ENCODE data around the gene DLG5.

Gene DLG5

DNA sequence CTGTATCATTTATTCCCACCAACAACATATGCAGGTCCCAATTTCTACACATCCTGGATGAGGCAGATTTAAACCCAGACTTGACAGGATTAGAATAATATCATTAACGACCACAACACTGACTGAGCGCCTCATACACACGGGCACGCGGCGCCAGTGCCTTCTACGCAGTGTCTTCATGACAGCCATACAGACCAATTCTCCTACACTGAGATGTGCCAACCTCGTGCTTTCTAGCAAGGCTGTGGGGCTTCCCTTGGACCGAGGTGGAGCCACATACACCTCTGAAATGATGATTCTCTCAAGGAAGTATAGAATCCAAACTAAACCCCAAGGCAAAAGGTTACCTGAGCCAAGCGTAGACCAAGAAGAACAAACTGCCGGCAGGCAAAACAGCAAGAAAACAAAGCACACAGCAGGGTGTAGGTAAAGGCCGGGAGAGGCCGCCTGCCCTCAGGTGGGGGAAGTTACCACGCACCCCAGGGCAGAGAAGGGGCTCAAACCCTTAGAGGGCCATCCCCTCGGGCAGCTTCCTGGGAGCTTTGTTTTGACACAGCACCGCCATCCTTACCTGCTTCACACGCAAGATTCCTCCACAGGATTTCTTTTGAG lies 75.8 kb downstream of the DLG5 start:
- in situ Hi-C loops (cut with MboI; ENCODE audit: low sequenced_read_pairs), result no loop called here

DNA sequence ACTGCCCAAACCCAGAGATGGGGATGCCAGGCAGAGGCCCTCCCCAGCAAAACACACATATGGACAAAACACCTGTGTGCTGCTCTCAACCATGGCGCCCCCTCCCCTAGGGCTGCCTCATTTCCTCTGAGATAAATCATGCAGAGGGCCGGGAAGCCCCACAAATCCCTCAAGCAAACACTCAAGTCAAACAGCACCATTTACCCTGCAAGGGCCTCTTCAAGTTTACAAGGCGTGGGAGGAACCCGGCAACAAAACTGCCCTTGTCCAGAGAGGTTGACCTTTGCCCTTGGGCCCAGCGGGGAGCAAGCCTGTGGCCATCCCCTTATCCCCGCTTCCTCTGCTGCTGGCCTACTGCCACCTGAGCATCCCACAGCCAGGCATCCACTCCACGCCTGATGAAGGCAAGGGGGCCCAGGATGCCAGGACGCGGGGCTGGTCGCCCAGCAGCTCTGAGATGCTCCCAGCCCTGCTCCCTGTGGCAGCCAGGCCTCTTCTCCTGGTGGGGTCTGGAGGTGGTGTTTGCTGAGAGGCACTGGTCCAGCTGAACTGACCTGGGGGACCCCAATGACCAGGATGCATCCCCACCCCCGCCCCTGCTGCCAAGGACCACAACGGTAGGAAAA lies 77.4 kb downstream of the DLG5 start:
- in situ Hi-C loops (cut with MboI; ENCODE audit: low sequenced_read_pairs), result no loop called here

DNA sequence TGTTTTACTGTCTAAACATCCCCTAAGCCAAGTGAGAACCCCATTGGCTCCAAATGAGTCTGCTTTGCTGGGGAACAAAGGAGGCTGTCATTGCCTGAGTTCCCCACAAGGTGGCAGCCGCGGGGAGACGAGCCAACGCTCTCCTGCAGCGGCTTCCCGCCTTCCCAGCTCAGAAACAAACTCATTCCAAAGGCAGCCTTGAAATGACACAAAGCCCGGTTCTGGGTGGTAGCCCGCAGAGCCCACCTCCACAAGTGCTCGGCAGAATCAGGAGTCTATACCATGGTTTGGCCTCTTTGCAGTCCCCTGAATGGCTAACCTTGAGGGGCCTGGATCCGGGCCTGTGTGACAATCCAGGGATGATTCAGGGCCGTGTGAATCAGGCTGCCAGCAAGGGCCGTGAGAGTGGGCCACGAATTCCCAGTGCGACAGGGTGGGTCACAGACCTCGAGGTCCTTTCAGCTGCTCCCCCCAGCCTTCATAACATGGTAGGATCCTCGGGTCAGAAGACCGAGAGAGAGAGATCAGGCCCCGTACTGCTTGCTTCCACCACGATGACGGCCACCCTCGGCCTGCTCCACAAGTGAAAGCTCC lies 79.7 kb downstream of the DLG5 start:
- in situ Hi-C loops (cut with MboI; ENCODE audit: low sequenced_read_pairs), result no loop called here

DNA sequence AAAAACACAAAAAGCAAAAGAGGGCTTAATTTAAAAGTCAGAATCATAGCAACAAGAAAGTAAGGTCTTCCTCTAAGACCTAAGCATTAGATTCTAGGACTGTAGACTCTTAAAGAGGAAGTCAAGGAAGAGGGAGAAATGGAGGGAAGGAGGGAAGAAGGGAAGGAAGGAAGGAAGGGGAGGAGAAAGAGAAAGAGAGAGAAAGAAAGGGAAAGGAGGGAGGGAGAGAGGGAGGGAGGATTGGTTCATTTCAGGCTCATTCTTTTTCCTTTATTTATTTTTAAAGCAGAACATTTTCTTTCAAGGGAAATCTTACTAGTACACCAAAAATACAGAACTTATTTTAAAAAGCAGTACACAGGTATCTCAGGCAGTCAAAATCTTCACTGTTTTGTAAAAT lies 81.1 kb downstream of the DLG5 start:
- in situ Hi-C loops (cut with MboI; ENCODE audit: low sequenced_read_pairs), result no loop called here

DNA sequence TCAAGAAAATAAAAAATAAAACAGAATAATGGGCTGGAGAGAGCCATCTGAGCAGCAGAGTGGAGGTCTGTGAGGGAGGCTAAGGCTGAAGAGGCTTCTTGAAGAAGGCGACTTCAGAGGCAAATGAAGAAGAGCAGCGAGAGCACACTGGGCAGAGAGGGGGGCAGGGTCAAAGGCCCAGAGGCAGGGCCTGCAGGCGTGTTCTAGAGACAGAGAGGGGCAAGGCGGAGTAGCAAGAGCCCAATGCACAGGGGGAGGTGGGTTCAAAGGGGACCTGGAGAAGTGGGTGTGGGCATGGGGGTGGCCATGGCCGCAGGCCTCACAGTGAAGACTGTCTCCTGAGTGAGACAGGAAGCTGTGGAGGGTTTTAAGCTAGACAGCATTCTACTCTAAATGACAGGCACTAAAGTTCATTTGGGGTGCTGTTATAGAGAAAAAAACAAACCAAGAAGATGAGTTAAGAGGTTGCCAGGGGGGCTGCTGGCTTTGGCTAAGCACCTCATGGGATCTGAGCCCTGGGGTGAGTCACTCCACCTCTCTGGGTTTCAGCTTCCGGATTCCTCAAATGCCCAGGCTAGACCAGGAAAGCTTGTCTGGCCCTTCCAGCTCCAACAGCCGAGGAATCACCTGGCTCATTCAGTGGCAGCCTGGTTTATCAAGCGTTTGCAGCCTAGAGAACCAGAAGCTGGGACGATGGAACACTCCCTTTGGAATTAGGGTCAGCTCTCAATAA lies 81.7 kb downstream of the DLG5 start:
- in situ Hi-C loops (cut with MboI; ENCODE audit: low sequenced_read_pairs), result no loop called here

DNA sequence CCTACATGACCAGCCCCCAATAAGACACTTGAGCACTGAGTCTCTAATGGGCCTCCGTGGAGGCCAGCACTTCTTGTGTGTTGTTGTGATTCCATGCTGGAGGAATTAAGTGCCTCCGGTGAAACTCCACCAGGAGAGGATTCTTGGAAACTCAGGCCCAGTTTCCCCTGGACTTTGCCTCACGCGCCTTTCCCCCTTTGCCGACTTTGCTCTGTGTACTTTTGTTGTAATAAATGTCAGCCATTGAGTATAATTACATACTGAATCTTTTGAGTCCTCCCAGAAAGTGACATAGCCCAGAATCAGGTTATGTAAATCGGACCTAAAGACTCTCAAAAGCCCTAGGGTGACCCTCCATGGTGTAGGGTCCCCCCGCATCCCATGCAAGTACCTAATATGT lies 82.4 kb downstream of the DLG5 start:
- in situ Hi-C loops (cut with MboI; ENCODE audit: low sequenced_read_pairs), result no loop called here

DNA sequence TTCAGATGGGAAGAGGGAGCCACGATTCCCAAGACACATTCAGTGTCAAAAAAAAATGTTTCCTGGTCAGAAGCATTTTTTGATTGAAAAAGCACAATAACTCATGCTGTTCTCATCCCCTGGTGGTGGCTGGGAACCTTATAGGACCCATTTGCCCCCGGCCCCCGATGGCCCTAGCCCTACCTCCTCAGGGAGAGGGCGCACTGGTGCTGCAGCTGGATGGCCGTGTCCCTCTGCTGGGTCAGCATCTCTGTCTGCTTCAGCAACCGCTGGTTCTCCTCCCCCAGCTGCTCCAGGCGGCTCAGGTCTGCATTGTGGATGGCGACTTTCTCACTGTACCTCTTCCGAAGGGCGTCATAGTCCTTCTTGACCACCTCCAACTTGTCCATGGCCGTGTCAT lies 83.3 kb downstream of the DLG5 start:
- in situ Hi-C loops (cut with MboI; ENCODE audit: low sequenced_read_pairs), result no loop called here

DNA sequence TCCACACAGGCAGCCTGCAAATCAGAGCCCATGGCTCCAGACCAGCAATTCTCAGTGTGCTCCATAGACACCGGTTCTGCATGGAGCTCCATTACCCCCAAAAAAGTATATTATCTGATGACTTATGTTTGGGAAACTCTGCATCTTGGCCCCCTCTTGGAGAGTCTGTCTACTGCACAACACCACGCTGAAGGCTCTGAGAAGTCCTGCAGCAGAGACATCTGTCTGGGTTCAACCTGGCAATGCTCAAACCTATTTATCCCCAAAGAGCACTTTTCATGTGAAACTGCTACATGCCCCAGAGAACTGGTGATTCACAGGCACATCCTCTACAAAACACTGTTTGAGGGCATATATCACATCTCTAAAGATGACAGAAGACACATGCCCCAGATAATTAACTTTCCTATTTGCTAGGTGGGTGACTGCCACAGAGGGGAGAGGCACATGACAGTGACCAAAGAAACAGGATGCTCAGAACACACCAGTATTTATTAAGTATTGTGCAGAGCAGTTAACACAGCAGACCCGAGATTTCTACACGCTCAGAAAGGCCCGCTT lies 83.8 kb downstream of the DLG5 start:
- in situ Hi-C loops (cut with MboI; ENCODE audit: low sequenced_read_pairs), result no loop called here

DNA sequence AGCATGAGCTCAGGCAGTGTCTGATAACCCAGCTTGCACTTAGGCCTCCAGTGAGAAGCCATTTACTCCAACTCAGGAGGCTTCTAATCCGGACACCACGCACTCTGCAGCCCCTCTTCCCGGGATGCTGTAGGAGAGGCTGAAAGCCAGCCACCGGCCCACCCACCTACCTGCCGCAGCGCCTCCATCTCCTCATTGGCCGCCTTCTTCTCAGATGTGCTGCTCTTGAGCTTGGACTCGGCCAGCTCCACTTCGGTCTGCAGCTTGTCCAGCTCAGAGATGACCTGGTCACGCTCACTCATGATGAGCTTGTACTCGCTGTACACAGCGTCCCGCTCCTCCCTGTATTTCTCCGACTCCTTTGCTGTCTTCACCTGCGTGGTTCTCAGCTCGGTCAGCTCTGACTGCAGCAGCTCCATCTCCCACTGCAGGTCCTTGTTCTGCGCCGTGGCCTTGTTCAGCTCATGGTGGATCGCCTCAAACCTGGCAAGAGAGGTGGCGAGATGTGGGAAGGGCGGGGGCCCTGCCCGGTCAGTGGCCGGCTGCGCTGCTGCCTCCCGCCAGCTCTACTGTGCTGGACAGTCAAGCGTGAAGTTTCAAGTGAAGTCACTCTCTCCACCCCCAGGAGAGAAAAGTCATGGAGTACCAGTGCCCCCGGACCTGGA lies 84.7 kb downstream of the DLG5 start:
- in situ Hi-C loops (cut with MboI; ENCODE audit: low sequenced_read_pairs), result no loop called here

DNA sequence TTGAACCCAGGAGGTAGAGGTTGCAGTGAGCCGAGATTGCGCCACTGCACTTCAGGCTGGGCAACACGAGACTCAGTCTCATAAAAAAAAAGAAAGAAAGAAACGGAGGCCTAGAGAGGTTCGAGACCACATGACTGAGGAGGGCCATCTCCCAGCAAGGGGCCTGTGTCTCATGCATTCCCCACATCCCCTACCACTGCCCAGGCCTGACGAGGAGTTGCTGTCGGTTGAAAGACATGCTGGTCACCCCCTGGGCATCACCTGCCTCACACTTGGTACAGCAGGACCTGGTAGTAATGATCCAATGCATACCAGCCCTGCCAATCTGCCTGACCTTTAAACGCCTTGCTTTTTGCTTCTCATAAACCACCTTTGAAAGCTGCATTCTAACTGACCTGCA lies 85.9 kb downstream of the DLG5 start:
- in situ Hi-C loops (cut with MboI; ENCODE audit: low sequenced_read_pairs), result no loop called here

DNA sequence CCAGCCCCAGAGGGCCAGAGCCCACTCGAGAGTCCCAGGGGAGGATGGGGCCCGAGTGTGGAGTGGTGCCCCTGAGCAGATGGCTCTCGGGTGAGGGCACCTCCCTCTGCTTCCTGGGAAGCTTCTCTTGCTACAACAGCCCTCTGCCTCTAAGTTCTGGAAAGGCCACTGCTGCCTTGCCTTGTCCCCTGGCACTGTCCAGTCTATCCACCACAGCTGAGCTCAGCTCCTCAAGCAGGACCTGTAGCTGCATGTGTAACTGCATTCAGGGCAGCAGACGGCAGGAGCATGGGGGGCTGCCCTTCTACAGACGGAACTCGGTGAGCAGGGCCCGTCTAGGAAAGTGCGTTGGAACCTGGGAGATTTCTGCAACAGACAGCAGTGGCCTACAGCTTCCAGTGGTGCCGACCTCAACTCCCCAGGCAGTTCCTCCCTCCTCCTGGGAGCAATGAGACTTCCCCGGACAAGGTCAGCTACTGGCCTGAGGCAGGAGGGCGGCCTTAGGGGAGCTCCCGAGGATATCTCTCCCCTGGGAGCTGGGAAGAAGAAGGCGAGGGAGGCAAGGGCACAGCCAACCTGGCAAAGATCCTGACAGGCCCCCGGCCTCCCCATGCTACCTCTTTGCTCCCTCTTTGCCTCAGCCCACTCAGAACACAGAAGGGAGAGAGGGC lies 88.5 kb downstream of the DLG5 start:
- in situ Hi-C loops (cut with MboI; ENCODE audit: low sequenced_read_pairs), result no loop called here

DNA sequence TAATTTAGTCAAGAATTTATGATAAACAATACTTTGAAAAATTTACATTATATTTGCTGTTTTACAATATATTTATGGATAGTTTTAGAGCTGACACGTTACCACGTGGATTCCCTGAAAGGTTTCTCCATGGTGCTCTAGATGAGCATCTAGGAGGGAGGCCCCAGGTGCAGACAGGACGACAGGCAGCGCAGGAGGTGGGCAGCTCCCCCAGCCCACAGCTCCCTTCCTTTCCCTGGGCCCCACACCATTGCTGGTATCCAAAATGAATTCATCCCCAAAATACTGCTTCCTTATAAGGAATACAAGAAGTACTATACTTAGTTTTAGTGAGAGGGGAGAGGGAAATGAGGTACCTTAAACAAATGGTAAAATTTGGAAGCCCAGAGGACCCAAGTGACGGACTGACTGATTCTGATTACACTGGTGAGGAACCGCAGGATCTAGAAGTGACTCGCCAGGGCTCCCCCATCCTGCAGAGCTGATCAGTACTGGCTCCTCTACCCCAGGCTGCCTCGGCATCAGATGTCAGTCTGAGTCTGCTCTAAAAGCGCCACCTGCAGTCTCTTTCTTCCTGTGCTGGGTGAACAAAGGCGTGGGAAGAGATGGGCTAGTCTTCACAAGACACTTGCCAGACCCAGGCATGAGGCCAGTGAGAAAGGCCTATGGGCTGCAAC lies 89.2 kb downstream of the DLG5 start:
- in situ Hi-C loops (cut with MboI; ENCODE audit: low sequenced_read_pairs), result no loop called here

DNA sequence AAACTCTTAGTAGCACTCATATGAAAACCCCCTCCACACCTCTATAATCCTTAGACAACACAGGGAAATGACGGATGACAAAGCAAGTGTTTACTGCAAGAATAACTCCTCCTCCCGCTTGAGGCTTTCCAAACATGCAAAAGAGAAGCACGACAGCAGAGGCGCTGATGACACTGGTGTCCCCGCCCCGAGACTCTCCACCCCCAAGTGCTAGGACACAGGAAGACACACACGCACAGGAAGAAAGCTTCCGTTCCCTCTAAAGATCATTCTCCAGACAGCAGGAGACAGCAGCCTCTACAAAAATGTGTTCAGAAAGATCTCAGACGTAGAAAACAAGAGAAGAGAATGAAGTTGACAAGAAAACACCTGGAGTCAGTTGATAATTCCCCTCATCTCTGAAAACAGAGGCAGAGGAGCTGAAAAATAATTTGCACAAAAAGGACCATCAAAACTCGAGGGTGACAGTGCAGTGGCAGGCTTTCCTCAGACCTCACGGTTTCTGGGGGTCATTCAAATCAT lies 90.2 kb downstream of the DLG5 start:
- in situ Hi-C loops (cut with MboI; ENCODE audit: low sequenced_read_pairs), result no loop called here

DNA sequence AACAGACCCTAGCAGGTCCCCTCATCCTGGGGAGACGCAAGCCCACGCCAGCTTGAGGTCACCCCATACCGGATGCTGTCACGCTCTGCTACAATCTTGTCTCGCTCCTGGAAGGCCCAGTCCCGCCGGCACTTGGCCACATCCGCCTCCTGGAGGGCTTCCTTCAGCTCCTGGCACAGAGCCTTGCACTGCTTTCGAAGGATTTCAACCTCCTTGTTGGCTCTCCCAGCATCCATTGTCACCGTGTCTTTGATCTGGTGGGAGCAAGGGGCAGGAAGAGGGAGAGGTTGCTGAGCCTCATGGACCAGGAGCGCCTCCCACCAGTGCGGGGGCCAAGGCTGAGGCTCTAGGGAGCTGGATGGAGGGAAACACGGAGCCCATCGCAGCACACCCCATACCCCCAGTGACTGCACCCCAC lies 90.9 kb downstream of the DLG5 start:
- in situ Hi-C loops (cut with MboI; ENCODE audit: low sequenced_read_pairs), result no loop called here

DNA sequence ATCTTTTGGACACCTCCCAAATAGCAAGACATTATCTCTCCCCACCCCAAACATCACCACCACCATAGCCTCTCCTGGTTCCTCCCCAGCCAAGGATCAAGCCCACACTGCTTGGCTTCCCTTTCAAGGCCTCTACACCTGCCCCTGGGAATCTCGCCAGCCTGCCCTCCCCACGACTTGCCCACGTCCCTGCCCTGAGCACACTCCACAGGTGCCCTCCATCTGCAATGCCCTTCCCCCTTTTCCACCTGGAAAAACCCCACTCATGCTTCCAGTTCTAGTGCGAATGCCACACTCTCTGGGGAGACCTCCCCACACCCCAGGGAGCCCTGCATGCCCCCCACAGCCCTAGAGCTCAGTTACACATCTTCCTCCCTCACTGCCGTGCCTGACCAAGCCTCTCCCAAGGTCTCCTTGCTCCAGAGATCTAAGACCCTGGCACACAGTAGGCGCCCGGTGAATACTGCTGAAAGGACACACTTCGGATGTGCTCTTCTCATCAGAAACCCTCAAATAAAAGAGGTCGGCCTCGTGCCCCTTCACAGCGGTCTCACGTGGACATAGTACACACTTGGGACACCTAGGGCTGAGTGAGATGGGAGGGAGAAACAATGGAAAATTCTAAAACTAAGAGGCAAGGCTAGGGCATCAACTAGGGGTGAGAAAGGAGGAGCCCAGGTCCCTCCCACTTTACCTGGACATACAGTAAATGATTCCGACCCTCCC lies 91.4 kb downstream of the DLG5 start:
- in situ Hi-C loops (cut with MboI; ENCODE audit: low sequenced_read_pairs), result no loop called here

DNA sequence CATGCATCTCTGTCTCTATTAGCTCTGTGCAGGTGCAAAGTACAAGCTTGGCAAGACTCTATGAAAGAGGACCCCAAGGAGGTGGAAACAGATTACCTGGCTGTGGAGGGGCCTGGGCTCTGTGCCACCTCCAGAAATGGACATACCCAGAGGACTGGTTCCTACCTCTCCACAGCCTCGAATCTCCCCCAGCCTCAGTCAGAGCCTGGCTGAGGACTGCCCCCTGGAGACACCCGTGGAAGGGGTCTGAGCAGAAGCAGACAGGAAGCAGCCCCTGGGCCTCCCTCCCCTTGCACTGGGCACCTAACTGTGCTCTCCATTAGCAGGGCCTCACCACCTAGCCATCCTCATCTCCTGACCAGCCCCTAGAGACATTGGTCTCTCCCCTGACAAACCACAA lies 92.0 kb downstream of the DLG5 start:
- in situ Hi-C loops (cut with MboI; ENCODE audit: low sequenced_read_pairs), result no loop called here

DNA sequence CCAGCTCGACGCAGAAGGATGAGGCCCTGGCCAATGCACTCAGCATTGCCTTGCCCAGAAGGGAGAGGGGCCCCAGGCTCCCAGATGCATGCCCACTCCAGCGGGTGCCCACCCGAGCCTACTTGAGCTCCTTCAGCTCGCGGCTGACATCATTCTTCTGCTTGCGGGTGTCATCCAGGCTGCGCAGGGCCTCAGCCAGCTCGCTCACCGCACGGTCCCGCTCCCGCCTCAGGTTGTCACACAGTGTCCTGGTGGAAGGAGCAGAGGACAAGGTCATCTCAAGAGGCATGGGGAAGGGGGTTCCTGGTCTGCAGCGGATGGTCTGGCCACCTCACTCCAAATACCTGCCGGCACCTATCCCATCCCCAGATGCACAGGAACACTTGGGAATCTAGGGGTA lies 92.8 kb downstream of the DLG5 start:
- in situ Hi-C loops (cut with MboI; ENCODE audit: low sequenced_read_pairs), result no loop called here

DNA sequence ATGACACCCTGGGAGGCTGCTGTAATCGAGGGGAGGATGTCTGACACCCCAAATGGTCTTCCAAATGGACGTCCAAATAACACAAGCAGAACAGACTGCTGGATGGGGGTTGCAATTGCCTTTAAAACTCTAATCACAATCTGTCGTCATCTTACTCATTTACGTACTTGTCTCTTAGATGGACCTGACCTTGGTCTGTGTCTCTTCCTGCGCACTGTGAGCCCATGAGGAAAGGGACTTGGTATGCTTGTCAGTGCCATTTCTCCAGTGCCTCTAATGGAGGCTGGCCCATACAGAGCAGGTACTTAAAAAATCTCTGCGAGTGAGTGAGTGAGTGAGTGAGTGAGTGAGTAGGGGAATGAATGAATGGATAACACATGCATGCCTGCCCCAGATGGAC lies 93.3 kb downstream of the DLG5 start:
- in situ Hi-C loops (cut with MboI; ENCODE audit: low sequenced_read_pairs), result no loop called here

DNA sequence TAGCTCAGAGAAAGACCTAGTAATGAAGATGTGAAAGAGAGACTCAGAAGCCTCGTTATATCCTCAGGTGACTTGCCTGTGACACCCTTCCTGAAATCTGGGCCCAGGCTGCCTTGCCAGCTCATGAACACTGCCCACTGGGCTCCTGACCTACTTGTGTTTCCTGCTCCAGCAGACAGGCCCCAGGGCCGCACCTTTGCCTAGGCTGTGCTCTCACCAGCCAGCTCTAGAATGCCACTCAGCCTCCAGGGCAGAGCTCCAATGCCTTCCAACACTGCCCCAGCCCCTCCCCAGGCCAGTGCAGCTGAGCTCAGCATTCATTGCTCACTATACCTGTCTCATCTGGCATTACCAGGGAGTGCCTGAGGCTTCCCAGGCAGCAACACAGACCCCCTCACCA lies 94.3 kb downstream of the DLG5 start:
- in situ Hi-C loops (cut with MboI; ENCODE audit: low sequenced_read_pairs), result no loop called here
